ENCODE measurements around the gene BYSL.

The BYSL gene

DNA sequence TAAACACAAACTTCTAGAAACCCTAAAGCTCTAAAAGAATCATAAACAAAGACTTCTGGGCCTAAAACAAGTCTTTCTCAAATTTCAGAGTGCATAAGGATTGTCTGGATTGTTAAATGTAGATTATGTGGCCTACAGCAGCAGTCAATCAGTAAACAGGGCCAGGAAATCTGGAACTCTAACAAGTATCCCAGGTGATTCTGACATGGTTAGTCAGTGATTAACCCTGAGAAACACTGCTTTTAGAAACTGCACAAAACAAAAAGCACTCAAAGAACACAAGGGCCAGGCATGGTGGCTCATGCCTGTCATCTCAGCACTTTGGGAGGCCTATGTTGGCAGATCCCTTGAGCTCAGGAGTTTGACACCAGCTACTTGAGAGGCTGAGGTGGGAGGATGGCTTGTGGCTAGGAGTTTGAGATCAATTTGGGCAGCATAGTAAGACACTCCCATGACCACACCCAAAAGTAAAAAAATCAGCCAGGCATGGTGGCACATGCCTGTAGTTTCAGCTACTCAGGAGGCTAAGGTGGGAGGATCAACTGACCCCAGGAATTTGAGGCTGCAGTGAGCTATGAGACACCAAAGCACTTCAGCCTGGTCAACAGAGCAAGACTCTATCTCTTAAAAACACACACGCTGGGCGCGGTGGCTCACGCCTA, 6.3 kb upstream of the BYSL start:
- no peak for DNase-seq

DNA sequence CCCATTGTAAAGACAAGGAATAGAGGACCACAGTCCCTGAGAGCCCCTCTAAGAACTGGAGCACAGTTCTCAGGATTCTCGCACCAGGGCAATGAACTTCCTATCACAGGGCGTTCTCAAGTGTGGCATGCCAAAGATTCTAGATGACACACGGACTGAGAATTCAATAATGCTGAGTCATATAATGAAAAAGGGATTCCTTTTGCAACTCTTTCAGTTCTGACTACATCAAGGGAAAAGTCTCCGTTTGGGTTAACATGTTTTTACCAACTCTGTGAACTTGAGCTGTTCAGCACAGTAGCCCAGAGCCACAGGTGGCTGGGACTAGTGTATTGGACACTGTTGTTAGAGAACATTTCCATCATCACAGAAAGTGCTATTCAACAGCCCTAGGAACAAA, 3.8 kb upstream of the BYSL start:
- no peak for DNase-seq

DNA sequence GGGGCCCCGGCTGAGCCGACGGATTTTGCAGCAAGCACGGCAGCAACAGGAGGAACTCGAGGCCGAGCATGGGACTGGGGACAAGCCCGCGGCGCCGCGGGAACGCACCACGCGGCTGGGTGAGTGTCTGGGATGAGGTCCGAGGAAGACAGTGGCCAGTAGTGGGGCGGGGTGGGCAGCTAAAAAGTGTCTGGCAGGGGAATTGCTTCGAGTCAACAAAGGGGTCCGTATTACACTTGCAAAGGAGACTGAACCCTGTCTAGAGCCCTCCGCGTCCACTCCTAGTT, 356 bp downstream of the BYSL start:
- DNase-seq: no peak

DNA sequence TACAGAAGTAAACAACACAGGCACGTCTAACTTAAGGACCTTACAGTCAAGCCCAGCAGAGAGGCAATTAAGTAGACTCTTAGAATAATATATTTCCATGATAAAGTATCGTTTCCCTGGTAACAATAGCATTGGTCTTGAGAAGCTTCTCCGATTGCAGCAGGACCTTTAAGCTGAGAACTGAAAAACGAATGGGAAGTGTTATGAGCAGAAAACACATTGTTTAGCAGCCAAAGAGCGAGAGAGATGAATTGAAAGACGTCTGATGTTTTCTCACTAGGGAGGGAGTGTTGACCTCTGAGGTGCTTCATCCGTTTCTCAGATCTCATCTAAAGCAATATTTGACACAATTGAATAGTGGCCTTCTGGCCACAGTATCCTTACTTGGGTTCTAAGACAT, 855 bp downstream of the BYSL start:
- no peak for DNase-seq

DNA sequence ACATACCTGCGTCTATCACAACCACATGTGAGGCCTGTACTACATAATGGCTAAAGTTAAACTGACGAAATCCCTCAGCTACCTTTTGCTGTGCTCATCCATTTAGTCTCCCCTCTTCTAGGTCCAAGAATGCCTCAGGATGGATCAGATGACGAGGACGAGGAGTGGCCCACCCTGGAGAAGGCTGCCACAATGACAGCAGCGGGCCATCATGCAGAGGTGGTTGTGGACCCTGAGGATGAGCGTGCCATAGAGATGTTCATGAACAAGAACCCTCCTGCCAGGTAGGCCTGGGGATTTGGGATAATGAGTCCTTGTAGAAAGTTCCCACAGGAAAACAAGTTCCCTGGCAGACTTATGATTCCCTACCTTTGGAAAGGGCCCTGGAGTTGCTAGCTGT, 6.0 kb downstream of the BYSL start:
- DNase-seq: no peak

DNA sequence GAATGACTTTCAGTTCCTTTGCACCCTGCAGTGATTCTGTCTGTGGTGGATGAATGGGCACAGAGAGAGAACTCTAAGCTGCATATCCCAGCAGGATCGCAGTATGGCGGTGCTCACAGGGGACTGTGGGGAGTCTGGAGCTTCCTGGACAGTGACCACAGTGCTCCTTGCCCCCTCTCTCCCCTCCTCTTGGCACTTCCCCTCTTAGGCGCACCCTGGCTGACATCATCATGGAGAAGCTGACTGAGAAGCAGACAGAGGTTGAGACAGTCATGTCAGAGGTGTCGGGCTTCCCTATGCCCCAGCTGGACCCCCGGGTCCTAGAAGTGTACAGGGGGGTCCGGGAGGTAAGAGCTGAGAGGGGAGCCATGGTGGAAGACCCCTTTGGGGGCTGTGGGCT, 8.6 kb downstream of the BYSL start:
- DNase-seq: no peak

DNA sequence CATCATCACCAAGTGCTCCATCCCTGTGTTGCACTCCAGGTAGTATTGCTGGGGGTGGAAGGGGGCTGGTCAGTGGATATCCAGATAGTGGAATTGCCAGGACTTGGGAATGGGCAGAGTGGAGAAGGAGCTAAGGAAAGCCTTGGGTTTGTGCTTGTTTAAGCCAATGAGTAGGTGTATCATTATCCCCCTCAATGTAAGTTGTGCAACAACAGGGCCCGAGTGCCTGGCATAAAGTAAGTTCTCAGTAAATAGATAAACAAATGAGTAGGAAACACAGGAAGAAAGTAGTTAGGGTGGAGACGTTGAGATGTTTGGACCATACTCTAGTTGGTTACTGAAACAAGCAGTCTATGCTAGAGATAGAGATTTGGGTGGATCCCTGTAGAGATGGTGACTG, 10.5 kb downstream of the BYSL start:
- DNase-seq: no peak

DNA sequence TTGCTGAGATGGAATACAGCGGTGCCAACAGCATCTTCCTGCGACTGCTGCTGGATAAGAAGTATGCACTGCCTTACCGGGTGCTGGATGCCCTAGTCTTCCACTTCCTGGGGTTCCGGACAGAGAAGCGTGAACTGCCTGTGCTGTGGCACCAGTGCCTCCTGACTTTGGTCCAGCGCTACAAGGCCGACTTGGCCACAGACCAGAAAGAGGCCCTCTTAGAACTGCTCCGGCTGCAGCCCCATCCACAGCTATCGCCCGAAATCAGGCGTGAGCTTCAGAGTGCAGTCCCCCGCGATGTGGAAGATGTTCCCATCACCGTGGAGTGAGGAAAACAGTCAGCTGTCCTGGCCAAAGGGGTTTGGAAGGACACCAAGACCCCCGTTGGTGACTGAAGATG, 11.1 kb downstream of the BYSL start:
- no peak for DNase-seq

DNA sequence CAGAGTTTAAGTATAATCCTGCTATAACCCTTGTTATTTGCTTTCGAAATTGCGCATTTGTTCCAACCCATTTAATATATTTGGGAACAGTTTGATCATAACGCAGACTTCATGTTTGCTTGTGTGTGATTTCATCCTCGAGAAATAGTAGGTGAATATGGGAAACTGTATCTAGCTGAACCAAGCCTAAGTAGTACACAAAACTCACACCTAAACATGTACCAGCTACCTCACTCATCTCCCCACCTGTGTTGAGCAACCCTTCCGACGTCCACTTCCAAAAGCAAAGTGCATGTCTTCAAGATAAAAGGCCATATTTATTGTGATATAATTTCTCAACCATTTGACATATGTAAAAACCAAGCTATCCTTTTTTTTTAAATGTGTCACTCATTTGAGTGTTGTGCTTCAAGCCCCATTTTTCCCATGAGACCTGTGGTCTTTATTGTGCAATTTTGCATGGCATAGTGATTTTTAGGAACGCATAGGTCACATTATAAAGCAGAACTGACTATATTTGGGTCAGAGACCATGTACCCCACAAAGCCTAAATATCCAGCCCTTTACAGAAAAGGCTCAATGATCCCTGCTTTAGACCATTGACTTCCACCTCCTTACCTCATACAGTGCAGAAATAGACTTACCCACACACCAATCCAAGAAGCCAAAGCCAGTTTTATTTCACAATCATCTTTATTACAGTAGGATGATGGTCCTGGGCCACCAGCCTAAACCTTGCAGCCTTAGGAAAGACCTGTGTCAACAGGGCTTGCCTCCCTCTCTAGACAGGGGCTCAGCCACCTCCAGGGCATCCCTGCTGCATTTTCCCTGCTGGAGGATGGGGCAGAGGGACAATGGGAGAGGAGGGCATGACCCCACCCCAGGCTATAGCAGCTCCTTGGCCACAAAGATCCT, 13.2 kb downstream of the BYSL start:
- no peak for DNase-seq

DNA sequence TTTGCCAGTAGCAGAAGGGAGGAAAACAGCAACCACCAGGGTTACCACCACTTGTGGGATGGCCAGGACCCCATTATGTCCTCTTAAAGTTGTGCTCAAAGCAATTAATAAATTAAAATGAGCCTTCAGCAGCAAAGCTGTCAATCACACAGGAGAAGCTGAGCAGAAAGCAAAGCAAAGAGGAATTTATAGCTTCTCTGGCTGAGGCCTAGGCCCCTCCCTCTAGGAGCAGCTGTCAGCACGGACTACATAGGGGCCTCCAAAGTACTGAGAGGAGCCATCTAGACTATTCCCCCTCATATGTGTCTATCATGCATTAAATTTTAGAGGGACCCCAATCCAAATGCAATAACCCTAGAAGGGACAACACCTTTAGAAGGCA, 13.9 kb downstream of the BYSL start:
- no peak for DNase-seq

DNA sequence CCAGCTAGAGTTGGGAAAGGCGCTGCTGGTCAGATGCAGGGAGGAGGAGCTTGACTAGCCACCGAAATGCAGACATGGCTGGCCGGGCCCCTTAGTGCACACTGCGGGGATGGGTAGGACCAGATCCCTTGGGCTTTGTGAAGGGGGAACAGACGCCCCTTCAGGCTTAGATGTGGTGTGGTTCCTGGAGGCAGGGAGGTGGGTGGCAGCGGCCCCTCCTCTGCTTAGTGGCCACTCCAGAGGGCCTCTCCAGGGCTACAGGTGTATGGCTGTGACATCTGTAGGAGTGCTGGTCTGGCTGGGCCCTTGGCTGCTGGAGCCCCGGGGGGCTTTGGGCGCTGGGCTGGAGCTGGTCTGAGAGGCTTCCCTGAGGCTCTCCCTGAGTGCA, 14.4 kb downstream of the BYSL start:
- DNase-seq: peak; percentile 2

DNA sequence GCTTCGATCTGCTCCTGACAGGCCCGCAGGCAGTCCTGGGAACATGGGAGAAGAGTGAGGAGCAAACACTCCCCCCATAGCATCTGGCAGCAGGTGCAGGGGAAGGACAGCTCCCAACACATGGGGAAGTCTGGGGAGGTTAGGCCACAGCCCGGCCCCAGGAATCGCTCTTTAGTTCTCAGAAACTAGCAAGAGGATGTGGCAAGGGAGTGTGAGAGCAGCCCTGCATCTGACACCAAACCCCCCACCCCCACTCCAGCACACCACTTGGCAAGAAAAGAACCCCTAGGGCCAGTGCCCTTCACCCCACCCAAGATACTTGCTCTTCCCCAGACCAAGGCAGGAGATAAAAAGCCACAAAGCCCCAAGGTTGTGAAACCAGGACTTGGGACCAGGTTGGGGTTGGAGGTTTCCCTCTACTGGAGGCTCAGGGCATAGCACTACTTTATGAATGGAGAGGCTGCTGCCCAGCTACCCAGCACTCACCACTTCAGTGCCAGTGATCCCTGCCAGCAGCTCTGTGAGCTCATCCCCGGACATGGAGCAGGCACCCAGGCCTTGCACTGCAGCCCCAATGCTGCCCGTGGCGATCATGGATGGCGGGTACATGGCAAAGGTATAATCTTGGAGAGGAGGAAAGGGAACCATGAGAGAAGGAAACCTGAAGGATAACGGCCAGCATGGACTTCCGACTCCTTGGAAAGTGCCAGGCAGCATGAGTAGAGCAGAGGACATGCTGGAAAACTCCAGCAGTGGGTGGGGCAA, 15.0 kb downstream of the BYSL start:
- peak; percentile 71 for DNase-seq

DNA sequence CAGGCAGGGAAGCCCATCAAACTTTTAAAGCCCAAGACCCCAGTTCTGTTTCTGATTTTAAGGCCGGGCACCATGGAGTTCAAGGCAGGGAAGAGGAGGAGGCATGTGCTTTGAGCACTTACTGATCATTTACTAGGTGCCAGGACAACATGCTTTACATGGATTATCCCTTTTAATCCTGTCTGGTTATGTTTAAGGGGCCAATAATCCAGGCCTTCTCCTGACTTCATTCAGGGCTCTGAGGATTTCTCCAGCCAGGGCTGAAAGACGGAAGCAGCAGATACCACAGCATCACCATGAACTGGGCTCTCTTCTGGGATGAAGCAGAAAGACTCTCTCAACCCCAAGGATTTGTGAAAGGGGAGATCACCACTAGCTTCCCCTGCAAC, 16.2 kb downstream of the BYSL start:
- DNase-seq: peak; percentile 1

DNA sequence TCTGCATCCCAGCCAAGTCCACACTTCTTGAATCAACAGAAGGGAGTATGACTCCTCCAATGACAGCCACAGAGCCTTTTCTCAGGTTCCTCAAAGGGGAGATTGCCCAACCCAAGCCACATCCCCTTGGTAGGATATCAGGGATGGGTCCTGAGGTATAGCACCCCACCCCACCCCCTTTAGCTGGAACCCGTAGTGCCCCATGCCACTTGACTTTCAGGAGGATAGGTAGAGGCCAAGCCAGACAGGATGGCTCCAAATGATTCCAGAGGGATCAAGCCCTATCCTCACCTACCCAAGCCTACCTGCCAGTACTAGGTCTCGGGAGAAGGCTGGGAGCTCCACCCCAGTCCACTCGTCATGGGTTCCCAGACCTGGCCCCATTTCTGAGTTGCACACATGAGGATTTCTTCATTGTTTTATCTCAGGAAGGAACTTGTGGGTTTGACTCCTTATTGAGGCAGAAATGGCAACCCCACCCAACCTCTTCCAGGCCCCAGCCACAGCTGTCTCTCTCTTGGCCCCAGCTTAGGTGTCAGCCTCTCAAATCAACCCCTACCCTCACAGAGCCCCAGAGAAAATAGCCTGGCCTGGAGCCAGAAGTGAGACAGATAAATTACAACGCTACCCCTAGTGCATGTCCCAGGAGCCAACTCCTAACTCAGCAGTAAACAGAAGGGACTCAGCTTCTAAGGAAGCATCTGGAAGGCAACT, 16.7 kb downstream of the BYSL start:
- no peak for DNase-seq

DNA sequence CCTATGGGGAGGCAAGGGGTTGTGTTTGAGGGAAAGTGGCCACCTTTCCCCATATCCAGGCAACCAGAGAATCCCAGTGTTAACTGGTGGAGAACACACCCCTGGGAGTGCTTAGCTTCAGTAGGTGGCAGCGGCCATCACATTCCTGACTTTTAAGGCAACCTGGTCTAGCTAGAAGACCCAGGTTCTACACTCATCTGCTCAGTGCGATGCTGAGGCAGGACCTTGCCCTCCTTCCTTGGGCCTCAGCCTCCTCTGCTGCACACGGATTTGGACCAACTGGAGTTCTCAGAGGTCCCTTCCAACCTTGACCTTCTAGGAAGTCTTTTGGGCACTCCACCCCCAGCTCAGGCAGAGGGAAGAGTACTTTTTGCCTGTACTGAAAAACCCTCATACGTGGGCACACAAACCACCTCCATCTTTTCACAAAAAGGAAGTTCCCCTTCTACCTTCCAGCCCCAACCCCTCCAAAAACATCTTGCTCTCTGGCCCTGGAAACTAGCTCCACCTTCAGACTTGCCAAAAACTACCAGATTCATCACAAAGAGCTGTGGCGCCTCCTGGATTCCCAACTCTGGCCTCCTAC, 17.4 kb downstream of the BYSL start:
- DNase-seq: peak; percentile 3

DNA sequence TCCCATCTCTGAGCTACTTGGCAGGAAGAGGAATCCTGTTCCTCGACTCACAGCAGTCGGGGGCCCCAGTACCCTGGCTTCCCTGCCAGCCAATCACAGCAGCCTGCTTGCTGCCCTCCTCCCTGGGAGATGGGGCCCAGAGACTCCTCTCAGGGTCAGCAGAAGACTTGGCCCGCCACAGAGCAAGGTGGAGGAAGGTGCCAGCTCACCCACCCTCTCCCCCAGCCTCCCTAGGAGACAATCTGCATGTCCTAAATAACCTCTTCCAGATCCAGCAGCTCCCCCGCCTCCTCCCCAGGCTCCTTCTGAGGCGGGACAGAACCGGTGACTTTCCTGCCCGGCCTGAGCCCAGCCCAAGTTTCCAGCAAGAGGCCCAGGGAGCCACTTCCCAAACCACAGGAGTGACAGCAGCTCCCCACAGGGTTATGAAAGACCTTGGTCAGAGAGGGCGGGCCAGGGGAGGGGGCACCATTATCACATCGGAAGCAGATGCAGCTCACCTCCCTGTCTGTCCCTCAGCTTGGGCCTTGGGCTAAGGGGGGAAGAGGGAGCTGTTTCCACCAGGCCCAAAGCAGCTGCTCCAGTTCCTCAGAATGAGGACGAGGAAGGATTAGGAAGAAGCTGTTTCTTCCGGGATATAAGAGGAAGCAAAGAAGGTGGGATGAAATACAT, 18.0 kb downstream of the BYSL start:
- DNase-seq: peak; percentile 34

DNA sequence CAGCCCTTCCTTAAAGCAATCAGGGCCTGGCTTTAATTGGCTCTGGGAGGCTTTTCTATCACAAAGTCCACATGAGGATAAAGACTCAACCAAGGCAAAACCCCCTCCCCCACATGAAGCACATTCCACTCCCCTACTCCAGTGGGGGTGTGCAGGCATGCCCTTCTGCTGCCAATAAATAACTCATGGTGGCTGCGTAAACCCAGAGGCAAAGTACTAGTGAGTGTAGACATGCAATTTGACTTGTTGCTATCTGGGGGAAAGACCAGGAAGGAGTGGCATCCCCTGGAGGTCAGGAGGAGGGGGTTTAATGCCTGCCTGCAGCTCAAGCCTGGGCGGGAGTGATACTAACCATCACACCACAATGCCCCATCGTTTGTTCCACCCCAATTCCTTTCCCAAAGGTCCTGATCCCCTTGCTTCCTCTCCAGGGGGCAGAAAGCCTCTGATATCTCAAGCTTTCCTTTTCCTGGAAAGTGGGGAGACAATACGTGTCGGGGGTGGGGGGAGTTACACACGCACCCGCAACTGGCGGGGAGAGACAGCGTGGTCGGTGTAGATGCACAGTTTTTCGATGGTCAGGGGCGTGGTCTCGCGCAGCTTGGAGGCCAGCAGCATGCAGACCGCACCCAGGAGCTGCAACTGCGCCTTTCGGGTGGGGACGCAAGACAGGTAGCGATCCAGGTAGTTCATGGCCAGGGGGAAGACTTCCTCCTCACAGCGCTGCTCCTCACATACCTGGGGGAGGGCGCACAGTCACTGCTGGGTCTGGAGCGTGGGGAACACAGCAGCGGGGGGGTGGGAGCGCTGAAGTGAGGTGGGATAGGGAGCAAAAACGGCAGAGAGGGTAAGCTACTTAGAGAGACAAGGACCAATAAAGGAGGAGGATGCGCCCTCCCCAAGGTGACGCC, 18.8 kb downstream of the BYSL start:
- peak; percentile 37 for DNase-seq

DNA sequence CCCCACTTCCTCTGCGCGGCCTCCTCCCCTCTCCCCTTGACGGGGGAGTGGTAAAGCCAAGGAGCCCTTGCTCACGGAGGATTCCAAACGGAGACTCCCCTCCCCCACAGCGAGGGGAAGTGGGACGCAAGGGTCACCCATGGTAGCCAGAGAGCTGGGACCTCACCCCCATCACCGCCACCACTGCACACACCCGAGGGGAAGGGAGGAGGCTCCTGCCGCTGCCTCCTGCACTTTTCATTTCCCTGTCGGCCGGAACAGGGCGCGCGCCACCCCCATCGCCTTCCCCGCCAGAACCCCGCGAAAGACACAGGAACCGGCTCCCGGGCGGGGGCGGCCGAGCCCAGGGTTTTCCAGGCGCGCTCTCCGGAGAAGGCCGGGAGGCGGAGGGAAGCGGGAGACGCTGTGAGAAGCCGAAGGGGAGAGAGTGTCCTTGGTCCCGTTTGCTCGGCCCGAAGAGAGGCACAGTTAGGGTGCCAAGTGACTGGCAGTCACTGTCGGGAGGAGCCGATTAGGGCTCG, 19.5 kb downstream of the BYSL start:
- no peak for DNase-seq

DNA sequence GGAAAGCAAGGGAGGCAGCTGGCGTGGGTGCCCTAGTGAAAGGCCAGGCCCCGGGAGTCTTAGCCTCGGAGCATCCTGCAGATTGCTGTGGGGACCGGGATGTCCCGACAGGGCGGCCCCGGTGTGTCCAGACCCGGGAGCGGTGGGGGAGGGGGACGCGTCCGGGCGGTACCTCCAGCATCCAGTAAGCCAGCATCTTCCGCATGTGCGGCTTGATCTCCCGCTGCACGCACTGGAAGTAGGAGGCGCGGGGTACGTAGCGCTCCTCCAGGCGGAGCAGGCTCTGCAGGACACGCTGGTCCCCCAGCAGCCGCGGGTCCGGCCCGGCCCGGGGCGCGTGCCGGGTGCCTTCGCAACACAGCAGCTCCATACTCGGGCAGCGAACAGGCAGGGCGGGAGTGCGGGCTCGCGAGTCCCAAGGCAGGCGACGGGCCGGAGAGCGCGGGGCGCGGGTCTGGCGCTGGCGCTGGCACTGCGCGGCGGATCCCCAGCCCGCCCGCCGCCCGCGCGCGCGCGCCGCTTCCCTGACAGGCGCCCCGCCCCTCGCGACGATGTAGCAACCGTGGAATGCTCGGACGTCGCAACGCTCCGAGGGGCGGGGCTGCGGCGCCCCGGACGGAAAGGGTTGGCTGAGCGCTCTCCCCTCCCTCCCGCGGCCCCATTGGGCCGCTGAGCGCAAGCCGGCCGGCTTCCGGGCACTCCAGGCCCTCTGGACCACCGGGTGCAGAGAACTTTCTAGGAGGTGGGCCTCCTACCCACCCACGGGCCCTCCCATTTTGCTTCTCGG, 20.2 kb downstream of the BYSL start, which contains the start of gene CCND3:
Gene CCND3, minus strand, starts transcription at position 529 of the 787 bp plus-strand sequence. Its CDS starts 159 bp downstream, at position 370.
- peak; percentile 89 for DNase-seq
